HG02981 (cell line): ENCODE data around the gene TRAPPC6A.

Experiments
- ATAC-seq: cut with Tn5 transposase; IDR thresholded peaks from one replicate; pipeline ENCODE4 v1.9.1; 2021; ENCODE audit warnings: mild to moderate bottlenecking, moderate library complexity; ENCODE audit not compliant: unreplicated experiment

Gene TRAPPC6A

GRCh38 chr19:45163751-45164460 lies 14.1 kb downstream of the TRAPPC6A start:
- ATAC-seq: no peak

- ATAC-seq: no peak
Measured at GRCh38 chr19:45163156-45163555, 14.9 kb downstream of the TRAPPC6A start.

- no peak for ATAC-seq
Measured at GRCh38 chr19:45162608-45163143, 15.4 kb downstream of the TRAPPC6A start.

GRCh38 chr19:45161738-45162607 lies 16.1 kb downstream of the TRAPPC6A start:
- no peak for ATAC-seq

- ATAC-seq: no peak
Measured at GRCh38 chr19:45160870-45161737, 16.9 kb downstream of the TRAPPC6A start, which contains the start of gene NKPD1. Gene NKPD1, minus strand, starts transcription at chr19:45160982. Its CDS starts 832 bp downstream, at chr19:45160150.

GRCh38 chr19:45159971-45160324 lies 18.1 kb downstream of the TRAPPC6A start:
- no peak for ATAC-seq

GRCh38 chr19:45159210-45159970 lies 18.6 kb downstream of the TRAPPC6A start:
- no peak for ATAC-seq

GRCh38 chr19:45158503-45159209 lies 19.4 kb downstream of the TRAPPC6A start:
- ATAC-seq: no peak

GRCh38 chr19:45156751-45157150 lies 21.3 kb downstream of the TRAPPC6A start:
- ATAC-seq: no peak

GRCh38 chr19:45156011-45156630 lies 21.9 kb downstream of the TRAPPC6A start:
- no peak for ATAC-seq

GRCh38 chr19:45154064-45154827 lies 23.8 kb downstream of the TRAPPC6A start:
- no peak for ATAC-seq

GRCh38 chr19:45153339-45154063 lies 24.5 kb downstream of the TRAPPC6A start:
- no peak for ATAC-seq

- ATAC-seq: no peak
Measured at GRCh38 chr19:45152504-45153338, 25.3 kb downstream of the TRAPPC6A start.

- no peak for ATAC-seq
Measured at GRCh38 chr19:45151821-45152503, 26.1 kb downstream of the TRAPPC6A start.

- ATAC-seq: no peak
Measured at GRCh38 chr19:45151320-45151719, 26.7 kb downstream of the TRAPPC6A start.

- ATAC-seq: no peak
Measured at GRCh38 chr19:45150751-45151281, 27.2 kb downstream of the TRAPPC6A start.
